HG03159 (cell line): ENCODE measurements around the gene OGFR.
"Not testable (repeated sequence)": the region's sequence is repeated elsewhere in the genome, so short reads cannot be mapped to it uniquely, and the experiment has no call there.

Experiments used
- ATAC-seq: cut with Tn5 transposase; IDR thresholded peaks from one replicate; pipeline ENCODE4 v1.9.1; 2021; ENCODE audit warnings: mild to moderate bottlenecking, moderate library complexity; ENCODE audit not compliant: unreplicated experiment

OGFR gene

GRCh38 chr20:62836967-62837490, 32.4 kb downstream of the OGFR start:
- ATAC-seq, result no peak

- ATAC-seq, result peak; percentile 32
These were observed 33.1 kb downstream of the OGFR start for GRCh38 chr20:62837790-62838127.

- ATAC-seq, result peak; percentile 59
These were observed 33.7 kb downstream of the OGFR start for GRCh38 chr20:62838128-62838891.

GRCh38 chr20:62839261-62839660, 34.6 kb downstream of the OGFR start:
- ATAC-seq, result no peak

- no peak for ATAC-seq
These were observed 35.2 kb downstream of the OGFR start for GRCh38 chr20:62839816-62840215.

- ATAC-seq, result no peak
These were observed 35.9 kb downstream of the OGFR start for GRCh38 chr20:62840244-62841197.

- ATAC-seq, result no peak
These were observed 37.1 kb downstream of the OGFR start for GRCh38 chr20:62841705-62842212.

- no peak for ATAC-seq
These were observed 39.0 kb downstream of the OGFR start for GRCh38 chr20:62843656-62844055.

- no peak for ATAC-seq
These were observed 39.5 kb downstream of the OGFR start for GRCh38 chr20:62844182-62844581.

- ATAC-seq, result no peak
These were observed 41.0 kb downstream of the OGFR start for GRCh38 chr20:62845416-62846160.

- ATAC-seq, result no peak
These were observed 41.7 kb downstream of the OGFR start for GRCh38 chr20:62846166-62846890.

GRCh38 chr20:62848917-62849316, 44.3 kb downstream of the OGFR start:
- not testable (repeated sequence) for ATAC-seq

- no peak for ATAC-seq
These were observed 44.8 kb downstream of the OGFR start for GRCh38 chr20:62849431-62849830.

GRCh38 chr20:62850333-62850974, 45.8 kb downstream of the OGFR start:
- no peak for ATAC-seq

- ATAC-seq, result no peak
These were observed 47.6 kb downstream of the OGFR start for GRCh38 chr20:62852196-62852595.

- ATAC-seq, result no peak
These were observed 48.2 kb downstream of the OGFR start for GRCh38 chr20:62852841-62853240.

GRCh38 chr20:62853304-62853703, 48.7 kb downstream of the OGFR start:
- not testable (repeated sequence) for ATAC-seq

GRCh38 chr20:62854121-62854520, 49.5 kb downstream of the OGFR start:
- no peak for ATAC-seq

- ATAC-seq, result no peak
These were observed 50.5 kb downstream of the OGFR start for GRCh38 chr20:62855120-62855519.
